ENCODE measurements around the gene KLF7. TPM values are rescaled to one million over a fixed set of nuclear protein-coding genes. Genes with fewer than 3 reads are reported as not detected.

KLF7 gene
- total RNA-seq, 1 experiment from 2014 or later = 15.4 TPM

- ATAC-seq (no peak), DNase-seq (ENCODE audit: low read depth, low spot score) (no peak)
- Histone ChIP-seq H3K4me3 (replicated peaks in 1 of 2; ENCODE audit: low read depth in 1 of 2, low read length in 2 of 2) (no peak overlapping the region), H3K4me2 (ENCODE audit: low read length) (no peak overlapping the region), H3K79me2 (ENCODE audit: insufficient read depth, low read length) (no peaks in the 10 kb centered on the region), H3K9me2 (ENCODE audit: insufficient read depth) (no peaks in the 10 kb centered on the region), H3K4me1 (ENCODE audit: control insufficient read depth in 1 of 2, insufficient read depth in 2 of 2, low read length in 2 of 2) (no peaks in the 10 kb centered on the region), H3K36me3 (ENCODE audit: control insufficient read depth in 1 of 2, insufficient read depth in 2 of 2, low read length in 2 of 2) (no peaks in the 10 kb centered on the region), H3K9me3 (ENCODE audit: control insufficient read depth in 1 of 2, insufficient read depth in 1 of 2, low read depth in 1 of 2, low read length in 2 of 2) (no peaks in the 10 kb centered on the region), H2AFZ (ENCODE audit: low read depth, low read length, poor library complexity, severe bottlenecking) (no peak overlapping the region), H3K9ac (ENCODE audit: low read length) (no peak overlapping the region), H4K20me1 (ENCODE audit: insufficient read depth) (no peaks in the 10 kb centered on the region), H3K27ac (ENCODE audit: low read depth, low read length) (no peak overlapping the region), H3K27me3 (ENCODE audit: insufficient read depth, low read length) (no peaks in the 10 kb centered on the region)
- BruUV-seq (replicated peaks) = no TSS peak
- TF ChIP-seq SRF (IDR thresholded peaks at IDR 0.05; ENCODE audit: low read depth) (no peak), SP1 (IDR thresholded peaks at IDR 0.05; ENCODE audit: low read depth) (no peak), YY1 (IDR thresholded peaks at IDR 0.05; ENCODE audit: extremely low read depth, insufficient replicate concordance, low read depth, low read length) (no peak), RAD21 (IDR thresholded peaks at IDR 0.05; ENCODE audit: low read depth) (no peak), FOSL1 (IDR thresholded peaks at IDR 0.05; ENCODE audit: low read depth) (no peak), CBX3 (IDR thresholded peaks at IDR 0.05; ENCODE audit: low read depth) (no peak)
- TF ChIP-seq, protein P1, sequence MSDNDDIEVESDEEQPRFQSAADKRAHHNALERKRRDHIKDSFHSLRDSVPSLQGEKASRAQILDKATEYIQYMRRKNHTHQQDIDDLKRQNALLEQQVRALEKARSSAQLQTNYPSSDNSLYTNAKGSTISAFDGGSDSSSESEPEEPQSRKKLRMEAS (IDR thresholded peaks at IDR 0.05) = no peak
- TF ChIP-seq, protein P2, sequence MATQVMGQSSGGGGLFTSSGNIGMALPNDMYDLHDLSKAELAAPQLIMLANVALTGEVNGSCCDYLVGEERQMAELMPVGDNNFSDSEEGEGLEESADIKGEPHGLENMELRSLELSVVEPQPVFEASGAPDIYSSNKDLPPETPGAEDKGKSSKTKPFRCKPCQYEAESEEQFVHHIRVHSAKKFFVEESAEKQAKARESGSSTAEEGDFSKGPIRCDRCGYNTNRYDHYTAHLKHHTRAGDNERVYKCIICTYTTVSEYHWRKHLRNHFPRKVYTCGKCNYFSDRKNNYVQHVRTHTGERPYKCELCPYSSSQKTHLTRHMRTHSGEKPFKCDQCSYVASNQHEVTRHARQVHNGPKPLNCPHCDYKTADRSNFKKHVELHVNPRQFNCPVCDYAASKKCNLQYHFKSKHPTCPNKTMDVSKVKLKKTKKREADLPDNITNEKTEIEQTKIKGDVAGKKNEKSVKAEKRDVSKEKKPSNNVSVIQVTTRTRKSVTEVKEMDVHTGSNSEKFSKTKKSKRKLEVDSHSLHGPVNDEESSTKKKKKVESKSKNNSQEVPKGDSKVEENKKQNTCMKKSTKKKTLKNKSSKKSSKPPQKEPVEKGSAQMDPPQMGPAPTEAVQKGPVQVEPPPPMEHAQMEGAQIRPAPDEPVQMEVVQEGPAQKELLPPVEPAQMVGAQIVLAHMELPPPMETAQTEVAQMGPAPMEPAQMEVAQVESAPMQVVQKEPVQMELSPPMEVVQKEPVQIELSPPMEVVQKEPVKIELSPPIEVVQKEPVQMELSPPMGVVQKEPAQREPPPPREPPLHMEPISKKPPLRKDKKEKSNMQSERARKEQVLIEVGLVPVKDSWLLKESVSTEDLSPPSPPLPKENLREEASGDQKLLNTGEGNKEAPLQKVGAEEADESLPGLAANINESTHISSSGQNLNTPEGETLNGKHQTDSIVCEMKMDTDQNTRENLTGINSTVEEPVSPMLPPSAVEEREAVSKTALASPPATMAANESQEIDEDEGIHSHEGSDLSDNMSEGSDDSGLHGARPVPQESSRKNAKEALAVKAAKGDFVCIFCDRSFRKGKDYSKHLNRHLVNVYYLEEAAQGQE (IDR thresholded peaks at IDR 0.05; ENCODE audit: low read depth) = no peak
- TF ChIP-seq, protein P3, sequence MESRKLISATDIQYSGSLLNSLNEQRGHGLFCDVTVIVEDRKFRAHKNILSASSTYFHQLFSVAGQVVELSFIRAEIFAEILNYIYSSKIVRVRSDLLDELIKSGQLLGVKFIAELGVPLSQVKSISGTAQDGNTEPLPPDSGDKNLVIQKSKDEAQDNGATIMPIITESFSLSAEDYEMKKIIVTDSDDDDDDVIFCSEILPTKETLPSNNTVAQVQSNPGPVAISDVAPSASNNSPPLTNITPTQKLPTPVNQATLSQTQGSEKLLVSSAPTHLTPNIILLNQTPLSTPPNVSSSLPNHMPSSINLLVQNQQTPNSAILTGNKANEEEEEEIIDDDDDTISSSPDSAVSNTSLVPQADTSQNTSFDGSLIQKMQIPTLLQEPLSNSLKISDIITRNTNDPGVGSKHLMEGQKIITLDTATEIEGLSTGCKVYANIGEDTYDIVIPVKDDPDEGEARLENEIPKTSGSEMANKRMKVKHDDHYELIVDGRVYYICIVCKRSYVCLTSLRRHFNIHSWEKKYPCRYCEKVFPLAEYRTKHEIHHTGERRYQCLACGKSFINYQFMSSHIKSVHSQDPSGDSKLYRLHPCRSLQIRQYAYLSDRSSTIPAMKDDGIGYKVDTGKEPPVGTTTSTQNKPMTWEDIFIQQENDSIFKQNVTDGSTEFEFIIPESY (IDR thresholded peaks at IDR 0.05; ENCODE audit: extremely low read depth, insufficient replicate concordance, low read length) = no peak
- RAD21 ChIA-PET (ENCODE audit: low non-redundant PET in 1 of 2, low total read pairs in 2 of 2, uncharacterized antibody in 2 of 2, unreplicated experiment in 2 of 2) = no interaction called here
- CTCF ChIA-PET = no interaction called here
- intact Hi-C loops (cut with micrococcal nuclease) = no loop called here
- POLR2A ChIA-PET = no interaction called here
These were observed 117.3 kb downstream of the KLF7 start for GRCh38 chr2:207048416-207048815.
